NCI-H748 (cell line): ENCODE data around the gene CRB2.

Experiments used
- DNase-seq: peaks from one replicate; lab custom pipeline; 2025; ENCODE audit not compliant: unreplicated experiment; lab: John Stamatoyannopoulos, UW

CRB2 gene

GRCh38 chr9:123419721-123420591, 64.0 kb downstream of the CRB2 start:
- DNase-seq = no peak

DNA sequence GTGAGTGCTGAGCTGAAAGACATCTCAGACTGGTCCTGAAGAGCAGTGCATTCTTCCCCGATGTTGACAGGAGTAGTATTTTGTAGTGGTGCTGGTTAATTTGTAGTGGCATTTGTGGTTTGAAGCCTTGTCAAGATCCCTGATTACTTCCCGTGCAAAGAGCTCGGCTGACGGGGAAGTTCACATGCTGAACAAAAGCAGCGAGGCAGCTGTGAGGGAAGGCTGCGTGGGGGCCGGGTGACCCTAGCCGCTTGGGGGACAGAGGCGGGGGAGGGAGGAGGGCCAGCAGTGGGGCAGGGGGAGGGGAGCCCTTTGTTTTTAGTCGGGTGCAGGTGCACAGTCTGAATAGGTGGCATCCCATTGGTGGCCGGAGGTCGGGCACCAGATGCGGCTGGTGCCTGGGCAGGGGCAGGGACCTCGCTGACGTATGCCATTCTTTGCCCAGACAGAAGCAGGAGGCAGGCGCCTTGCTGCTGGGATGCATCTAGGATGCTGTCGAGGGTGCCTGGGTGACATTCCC, 64.7 kb downstream of the CRB2 start:
- no peak for DNase-seq

GRCh38 chr9:123421186-123421585, 65.2 kb downstream of the CRB2 start:
- no peak for DNase-seq

DNA sequence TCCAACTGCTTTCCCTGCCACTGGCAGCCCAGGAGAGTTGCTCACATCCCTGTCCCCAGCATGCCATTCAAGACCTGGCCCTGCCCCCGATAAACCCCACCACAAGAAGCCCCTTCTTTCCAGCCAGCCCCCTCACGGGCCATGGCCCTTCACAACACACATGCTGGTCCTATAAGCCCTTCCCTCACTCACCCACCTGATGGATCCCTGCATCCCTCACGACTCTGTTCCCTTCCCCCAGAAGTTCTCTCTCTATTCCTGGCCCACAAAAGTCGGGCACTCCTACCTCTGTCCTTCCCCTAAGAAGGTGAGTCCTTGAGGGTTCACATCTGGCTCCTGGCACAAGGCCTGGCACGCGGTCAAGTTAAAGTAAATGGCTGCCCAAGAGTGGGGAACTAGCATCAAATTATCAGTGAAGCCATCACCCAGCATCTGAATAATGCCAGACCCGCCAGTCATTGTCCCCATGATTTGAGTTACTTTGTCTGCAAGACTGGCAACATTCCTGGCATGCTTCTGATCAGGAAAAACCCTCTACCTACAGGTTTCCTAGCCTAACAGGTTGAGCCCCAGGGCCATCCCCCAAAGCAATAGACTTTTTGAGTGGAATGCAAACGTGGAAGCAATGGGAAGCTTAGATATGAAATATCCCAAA, 65.9 kb downstream of the CRB2 start:
- DNase-seq = no peak

DNA sequence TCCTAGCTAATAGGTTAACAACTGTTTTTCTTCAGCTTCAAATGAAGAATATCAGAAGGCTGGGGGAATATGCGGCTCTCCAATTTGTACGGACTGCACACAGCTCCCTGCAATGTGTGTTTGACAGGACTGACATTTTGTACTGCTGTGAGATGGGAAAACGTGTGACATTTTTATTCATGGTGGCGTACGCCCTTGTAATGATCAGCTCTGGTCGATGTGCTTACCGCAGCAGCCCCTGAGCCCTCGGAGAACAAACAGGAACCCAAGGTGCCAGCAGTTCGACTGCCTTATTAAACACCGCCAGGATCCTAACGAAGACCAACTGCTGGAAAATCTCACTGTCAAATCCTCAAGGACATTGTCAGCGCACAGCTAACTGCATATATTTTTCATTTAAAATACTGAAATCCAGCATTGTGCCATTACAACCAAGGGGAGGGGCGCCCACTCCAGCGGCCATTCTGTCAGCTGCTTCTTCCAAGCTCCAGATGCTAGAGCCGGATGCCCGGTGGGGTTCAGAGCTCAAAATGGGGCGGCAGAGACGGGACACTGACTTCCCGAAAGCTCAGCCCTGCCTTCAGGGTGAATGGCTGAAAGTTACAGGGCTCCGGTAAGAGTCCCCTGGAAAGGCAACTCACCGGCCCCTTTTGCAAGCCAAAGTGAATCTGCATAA, 66.8 kb downstream of the CRB2 start:
- DNase-seq = no peak

- no peak for DNase-seq
Measured at GRCh38 chr9:123423311-123423640, 67.3 kb downstream of the CRB2 start.

DNA sequence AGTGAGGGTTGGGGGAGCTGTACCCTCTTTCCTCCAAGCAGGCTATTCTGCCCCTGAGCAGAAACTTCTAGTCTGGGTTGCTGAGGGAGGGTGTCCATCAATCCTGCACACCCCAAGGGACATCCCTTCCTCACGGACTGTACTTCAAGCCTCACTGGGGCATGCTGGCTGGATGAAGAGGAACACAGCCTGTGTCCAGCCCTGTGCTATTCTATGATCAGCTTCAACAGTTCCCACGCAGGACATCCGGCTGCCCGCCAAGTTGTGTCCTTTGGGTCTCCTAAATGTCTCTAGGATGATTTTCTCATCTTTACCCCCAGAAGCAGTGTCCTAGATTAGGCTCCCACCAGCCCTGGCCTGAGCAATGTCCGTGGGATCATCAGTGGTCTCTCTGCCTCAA, 68.1 kb downstream of the CRB2 start:
- DNase-seq = no peak

DNA sequence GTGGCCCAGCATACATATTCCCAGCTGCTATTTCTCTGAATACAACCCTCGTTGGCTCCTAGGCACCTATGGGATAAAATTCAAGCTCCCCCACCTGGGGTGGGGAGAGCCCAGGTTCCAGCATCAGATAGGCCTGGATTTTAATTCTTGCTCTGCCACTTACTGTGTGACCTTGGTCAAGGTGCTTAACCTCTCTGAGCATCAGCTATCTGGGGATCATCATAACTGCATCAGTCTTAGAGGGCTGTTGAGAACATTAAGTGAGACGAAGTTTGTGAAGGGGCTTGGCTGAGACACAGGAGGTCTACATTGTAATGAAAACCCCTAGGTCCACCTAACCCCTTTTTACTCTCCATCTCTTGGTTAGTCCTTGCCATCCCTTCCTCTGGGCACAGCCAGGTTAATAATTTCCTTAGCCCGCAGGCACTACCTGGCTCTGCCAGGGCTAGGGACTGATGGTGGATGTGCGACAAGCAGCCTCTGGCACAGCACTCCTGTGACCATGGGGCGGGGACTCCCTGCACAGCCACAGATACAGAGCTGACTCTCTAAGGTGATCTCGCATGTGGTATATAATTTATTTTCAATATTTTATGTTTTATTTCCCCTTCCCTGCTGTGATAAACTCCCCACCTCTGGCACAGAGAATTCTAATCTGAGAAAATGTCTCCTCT, 68.7 kb downstream of the CRB2 start:
- no peak for DNase-seq

DNA sequence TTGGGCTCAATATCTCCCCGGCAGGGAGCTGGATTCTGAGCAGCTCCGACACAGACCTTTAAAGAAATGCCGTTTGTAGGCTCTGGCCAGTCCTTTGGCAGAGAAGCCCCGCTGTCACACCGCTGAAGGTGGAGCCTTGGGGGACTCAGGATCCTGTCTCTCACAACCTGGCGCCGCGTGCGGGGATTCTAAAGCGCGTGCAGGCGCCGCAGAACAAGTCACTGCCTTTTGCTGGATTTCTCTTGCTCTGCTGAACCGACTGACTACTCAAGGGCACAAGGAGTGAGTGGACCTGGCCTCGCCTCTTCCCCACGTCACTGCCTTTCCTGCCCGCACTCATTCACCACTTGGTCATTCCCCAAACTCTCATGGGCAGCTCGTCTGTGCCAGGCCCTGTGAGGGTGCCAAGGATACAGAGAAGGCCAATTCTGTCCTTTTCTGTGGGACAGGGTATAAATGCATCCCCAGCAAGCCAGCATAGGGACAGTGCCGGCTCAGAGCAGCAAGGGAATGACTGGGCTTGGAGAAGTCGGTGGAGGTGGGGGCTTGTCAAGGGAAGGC, 69.3 kb downstream of the CRB2 start:
- no peak for DNase-seq

DNA sequence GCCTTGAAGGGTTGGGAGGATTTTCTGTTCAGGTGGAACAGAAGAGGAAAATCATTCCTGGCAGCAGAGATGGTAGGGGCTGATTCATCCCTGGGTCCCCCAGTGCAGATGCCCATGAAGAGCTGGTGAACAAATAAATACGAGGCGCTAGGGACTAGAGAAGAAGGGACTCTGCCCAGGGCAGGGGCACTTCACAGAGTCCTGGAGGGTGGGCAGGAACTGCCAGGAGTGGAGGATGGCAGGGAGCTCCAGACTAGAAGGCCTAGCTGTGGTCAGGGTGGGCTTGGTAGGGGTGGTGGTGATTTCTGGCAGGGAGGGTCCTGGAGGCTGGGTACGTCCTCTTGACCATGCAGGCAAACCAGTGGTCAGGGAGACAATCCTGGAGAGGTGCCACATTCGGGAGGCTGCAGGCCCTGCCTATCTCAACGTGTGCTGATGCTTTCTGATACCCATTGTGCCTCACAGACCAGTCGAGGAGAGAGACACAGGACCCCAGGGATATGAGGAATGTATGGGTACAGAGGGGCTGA, 69.9 kb downstream of the CRB2 start:
- no peak for DNase-seq

- no peak for DNase-seq
Measured at GRCh38 chr9:123426406-123426805, 70.4 kb downstream of the CRB2 start.
